ENCODE measurements around the gene COL27A1.

COL27A1 gene

DNA sequence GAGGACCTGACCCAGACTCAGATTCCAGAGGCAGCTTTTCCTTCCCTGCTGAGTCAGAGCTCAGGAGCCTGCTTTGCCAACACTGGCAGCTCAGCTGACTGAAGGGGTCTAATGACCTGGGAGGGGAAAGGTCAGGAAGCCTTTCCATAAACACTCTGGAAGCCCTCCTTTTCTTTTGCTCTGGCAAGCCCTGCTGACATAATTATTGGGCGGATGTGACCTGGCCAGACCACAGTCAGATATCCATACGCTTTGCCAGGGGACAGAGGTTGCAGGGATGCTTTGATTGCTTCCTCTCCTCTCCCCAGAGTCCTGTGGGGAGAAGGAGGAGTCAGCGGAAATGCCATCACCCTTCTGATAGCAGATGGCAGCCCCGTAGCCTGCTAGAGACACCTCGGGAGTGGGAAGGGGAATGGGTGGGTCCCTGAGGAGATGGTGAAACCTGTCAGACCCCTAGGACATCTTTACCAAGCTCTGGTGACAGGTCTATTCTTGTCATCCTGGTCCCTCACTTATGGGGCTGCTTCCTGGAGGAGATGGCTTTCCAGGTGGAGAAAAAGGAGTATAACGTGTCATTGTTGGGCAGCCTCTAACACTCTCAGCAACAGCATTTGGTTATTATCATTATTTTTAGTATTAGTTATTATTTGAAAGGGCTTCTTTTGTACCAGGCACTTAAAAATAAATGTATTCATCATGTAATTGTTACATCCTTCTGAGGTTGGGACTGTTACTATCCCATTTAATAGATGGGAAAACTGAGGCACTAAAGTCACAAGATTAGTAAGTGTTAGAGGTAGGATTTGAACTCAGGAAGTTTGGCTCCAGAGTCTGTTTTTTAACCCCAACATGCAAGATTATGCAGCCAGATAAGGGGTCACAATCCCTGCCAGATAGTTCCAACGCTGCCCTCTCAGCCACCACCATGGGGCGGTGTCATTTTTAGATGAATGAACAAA lies 11.6 kb downstream of the COL27A1 start:
- Histone ChIP-seq H3K4me3 (replicated peaks; ENCODE audit: insufficient read depth, low read length) (no peak overlapping the region), H3K27ac (replicated peaks) (no peak overlapping the region), H3K27me3 (ENCODE audit: insufficient read depth, poor library complexity, severe bottlenecking) (peaks cover 2% of the 10 kb centered on the region)
- no peak for DNase-seq (ENCODE audit: low read depth in 1 of 2, low spot score in 1 of 2)
- TF ChIP-seq POLR2AphosphoS5 (IDR thresholded peaks at IDR 0.05; ENCODE audit: low read depth) (no peak), GABPA (IDR thresholded peaks at IDR 0.05; ENCODE audit: low read depth) (no peak), SPI1 (IDR thresholded peaks at IDR 0.05; ENCODE audit: borderline replicate concordance, low read depth) (no peak)
- TF ChIP-seq, protein P1, sequence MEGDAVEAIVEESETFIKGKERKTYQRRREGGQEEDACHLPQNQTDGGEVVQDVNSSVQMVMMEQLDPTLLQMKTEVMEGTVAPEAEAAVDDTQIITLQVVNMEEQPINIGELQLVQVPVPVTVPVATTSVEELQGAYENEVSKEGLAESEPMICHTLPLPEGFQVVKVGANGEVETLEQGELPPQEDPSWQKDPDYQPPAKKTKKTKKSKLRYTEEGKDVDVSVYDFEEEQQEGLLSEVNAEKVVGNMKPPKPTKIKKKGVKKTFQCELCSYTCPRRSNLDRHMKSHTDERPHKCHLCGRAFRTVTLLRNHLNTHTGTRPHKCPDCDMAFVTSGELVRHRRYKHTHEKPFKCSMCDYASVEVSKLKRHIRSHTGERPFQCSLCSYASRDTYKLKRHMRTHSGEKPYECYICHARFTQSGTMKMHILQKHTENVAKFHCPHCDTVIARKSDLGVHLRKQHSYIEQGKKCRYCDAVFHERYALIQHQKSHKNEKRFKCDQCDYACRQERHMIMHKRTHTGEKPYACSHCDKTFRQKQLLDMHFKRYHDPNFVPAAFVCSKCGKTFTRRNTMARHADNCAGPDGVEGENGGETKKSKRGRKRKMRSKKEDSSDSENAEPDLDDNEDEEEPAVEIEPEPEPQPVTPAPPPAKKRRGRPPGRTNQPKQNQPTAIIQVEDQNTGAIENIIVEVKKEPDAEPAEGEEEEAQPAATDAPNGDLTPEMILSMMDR (IDR thresholded peaks at IDR 0.05; ENCODE audit: insufficient read depth, low read length) = no peak
- TF ChIP-seq, protein P2, sequence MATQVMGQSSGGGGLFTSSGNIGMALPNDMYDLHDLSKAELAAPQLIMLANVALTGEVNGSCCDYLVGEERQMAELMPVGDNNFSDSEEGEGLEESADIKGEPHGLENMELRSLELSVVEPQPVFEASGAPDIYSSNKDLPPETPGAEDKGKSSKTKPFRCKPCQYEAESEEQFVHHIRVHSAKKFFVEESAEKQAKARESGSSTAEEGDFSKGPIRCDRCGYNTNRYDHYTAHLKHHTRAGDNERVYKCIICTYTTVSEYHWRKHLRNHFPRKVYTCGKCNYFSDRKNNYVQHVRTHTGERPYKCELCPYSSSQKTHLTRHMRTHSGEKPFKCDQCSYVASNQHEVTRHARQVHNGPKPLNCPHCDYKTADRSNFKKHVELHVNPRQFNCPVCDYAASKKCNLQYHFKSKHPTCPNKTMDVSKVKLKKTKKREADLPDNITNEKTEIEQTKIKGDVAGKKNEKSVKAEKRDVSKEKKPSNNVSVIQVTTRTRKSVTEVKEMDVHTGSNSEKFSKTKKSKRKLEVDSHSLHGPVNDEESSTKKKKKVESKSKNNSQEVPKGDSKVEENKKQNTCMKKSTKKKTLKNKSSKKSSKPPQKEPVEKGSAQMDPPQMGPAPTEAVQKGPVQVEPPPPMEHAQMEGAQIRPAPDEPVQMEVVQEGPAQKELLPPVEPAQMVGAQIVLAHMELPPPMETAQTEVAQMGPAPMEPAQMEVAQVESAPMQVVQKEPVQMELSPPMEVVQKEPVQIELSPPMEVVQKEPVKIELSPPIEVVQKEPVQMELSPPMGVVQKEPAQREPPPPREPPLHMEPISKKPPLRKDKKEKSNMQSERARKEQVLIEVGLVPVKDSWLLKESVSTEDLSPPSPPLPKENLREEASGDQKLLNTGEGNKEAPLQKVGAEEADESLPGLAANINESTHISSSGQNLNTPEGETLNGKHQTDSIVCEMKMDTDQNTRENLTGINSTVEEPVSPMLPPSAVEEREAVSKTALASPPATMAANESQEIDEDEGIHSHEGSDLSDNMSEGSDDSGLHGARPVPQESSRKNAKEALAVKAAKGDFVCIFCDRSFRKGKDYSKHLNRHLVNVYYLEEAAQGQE (IDR thresholded peaks at IDR 0.05; ENCODE audit: insufficient replicate concordance, low read depth) = no peak

DNA sequence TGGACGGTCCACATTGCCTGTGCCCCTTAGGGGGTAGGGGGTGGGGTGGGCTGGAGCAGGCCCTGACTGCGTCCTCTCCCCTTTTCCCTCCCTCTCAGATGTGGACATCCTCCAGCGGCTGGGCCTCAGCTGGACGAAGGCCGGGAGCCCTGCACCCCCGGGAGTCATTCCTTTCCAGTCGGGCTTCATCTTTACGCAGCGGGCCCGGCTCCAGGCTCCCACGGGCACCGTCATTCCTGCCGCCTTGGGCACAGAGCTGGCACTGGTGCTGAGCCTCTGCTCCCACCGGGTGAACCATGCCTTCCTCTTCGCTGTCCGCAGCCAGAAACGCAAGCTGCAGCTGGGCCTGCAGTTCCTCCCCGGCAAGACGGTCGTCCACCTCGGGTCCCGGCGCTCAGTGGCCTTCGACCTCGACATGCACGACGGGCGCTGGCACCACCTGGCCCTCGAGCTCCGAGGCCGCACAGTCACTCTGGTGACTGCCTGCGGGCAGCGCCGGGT lies 12.3 kb downstream of the COL27A1 start:
- peaks cover 2% of the 10 kb centered on the region for H3K27me3 ChIP-seq (ENCODE audit: insufficient read depth, poor library complexity, severe bottlenecking)
- H3K4me3 ChIP-seq (replicated peaks; ENCODE audit: insufficient read depth, low read length) = no peak overlapping the region
- TF ChIP-seq SPI1 (IDR thresholded peaks at IDR 0.05; ENCODE audit: borderline replicate concordance, low read depth) = no peak
- TF ChIP-seq, protein P2 (IDR thresholded peaks at IDR 0.05; ENCODE audit: insufficient replicate concordance, low read depth) = no peak
- TF ChIP-seq, protein P1 (IDR thresholded peaks at IDR 0.05; ENCODE audit: insufficient read depth, low read length) = no peak
- no peak for TF ChIP-seq GABPA (IDR thresholded peaks at IDR 0.05; ENCODE audit: low read depth)
- no peak for TF ChIP-seq POLR2AphosphoS5 (IDR thresholded peaks at IDR 0.05; ENCODE audit: low read depth)
- H3K27ac ChIP-seq (replicated peaks) = no peak overlapping the region
- no peak for DNase-seq (ENCODE audit: low read depth in 1 of 2, low spot score in 1 of 2)

DNA sequence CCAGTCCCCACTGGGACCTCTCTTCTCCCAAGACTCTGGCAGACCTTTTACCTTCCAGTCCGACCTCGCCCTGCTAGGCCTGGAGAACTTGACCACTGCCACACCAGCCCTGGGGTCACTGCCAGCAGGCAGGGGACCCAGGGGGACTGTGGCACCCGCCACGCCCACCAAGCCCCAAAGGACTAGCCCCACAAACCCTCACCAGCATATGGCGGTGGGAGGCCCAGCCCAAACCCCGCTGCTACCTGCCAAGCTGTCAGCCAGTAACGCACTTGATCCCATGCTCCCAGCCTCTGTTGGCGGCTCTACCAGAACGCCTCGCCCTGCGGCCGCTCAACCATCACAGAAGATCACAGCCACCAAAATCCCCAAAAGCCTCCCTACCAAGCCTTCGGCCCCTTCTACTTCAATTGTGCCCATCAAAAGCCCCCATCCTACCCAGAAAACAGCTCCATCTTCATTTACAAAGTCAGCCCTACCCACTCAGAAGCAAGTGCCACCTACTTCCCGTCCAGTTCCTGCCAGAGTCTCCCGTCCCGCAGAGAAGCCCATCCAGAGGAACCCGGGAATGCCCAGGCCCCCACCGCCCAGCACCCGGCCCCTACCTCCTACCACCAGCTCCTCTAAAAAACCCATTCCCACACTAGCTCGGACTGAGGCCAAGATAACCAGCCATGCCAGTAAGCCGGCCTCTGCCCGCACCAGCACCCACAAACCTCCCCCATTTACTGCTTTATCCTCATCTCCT lies 13.1 kb downstream of the COL27A1 start:
- no peak for DNase-seq (ENCODE audit: low read depth in 1 of 2, low spot score in 1 of 2)
- Histone ChIP-seq H3K4me3 (replicated peaks; ENCODE audit: insufficient read depth, low read length) (no peak overlapping the region), H3K27me3 (ENCODE audit: insufficient read depth, poor library complexity, severe bottlenecking) (peaks cover 1% of the 10 kb centered on the region), H3K27ac (replicated peaks) (no peak overlapping the region)
- TF ChIP-seq POLR2AphosphoS5 (IDR thresholded peaks at IDR 0.05; ENCODE audit: low read depth) (no peak), SPI1 (IDR thresholded peaks at IDR 0.05; ENCODE audit: borderline replicate concordance, low read depth) (no peak), GABPA (IDR thresholded peaks at IDR 0.05; ENCODE audit: low read depth) (no peak)
- TF ChIP-seq, protein P2 (IDR thresholded peaks at IDR 0.05; ENCODE audit: insufficient replicate concordance, low read depth) = no peak
- TF ChIP-seq, protein P1 (IDR thresholded peaks at IDR 0.05; ENCODE audit: insufficient read depth, low read length) = no peak
